Measurements from ENCODE around the gene ABHD17C.
"Not testable (repeated sequence)": the region's sequence is repeated elsewhere in the genome, so short reads cannot be mapped to it uniquely, and the experiment has no call there.

The ABHD17C gene

DNA sequence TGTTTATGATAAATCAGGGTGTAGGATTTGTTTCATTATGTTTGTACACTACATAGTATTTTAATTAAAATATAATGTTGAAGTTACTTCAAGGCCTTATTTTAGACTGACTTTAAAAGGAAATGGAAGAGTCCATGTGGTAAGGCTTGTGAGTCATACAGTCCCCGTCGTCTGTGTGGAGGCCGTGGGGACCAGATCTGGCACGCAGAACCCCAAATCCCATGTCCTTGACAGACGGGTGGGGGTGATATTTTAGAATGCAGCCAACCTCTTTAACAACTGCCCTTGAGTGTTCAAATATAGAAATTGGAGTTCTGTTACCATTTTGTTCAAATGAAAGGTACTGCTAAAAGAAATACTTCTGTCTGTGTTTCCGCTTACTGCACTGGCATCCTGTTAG, 35.8 kb downstream of the ABHD17C start:
- no peak for DNase-seq (ENCODE audit: low spot score)

DNA sequence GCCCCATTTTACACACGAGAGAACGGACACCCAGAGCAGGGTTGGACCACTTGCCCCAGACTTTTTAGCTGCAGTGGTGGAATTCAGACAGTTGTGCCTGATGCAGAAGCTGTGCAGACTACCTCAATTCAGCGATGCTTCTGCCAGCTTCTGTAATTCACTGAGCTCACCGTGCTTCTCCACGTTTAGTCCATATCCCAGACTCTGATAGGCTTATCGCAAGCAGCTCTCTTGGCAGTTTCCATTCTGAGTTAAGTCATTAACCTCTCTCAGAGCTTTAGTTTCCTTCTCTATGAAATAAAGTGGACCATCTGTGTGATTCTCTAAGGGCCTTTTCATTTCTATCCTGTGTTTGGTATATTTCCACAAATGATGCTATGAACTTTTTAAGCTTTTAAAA, 37.1 kb downstream of the ABHD17C start:
- no peak for DNase-seq (ENCODE audit: low spot score)

- DNase-seq (ENCODE audit: low spot score), result no peak
Measured at GRCh38 chr15:80732818-80733217, 37.7 kb downstream of the ABHD17C start.

DNA sequence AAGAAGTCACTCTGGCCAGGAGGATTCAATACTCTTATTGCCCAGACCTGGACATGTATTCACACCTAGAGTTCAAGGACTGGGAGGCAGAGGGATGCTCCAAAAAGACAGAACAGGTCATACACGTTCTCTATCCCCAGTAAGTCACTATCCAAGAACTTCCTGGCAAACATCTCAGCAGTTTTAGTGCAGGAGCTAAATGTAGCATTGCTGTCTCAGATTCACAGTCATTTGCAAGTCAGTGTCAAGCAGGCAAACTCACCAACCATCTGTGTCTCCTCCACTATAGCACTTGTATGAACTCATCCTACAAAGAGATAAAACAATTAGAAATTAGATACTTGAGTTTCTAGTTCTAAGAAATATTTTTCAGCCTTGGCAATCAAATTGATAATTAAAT, 38.4 kb downstream of the ABHD17C start:
- DNase-seq (ENCODE audit: low spot score), result no peak

GRCh38 chr15:80735344-80735743, 40.2 kb downstream of the ABHD17C start:
- no peak for DNase-seq (ENCODE audit: low spot score)

DNA sequence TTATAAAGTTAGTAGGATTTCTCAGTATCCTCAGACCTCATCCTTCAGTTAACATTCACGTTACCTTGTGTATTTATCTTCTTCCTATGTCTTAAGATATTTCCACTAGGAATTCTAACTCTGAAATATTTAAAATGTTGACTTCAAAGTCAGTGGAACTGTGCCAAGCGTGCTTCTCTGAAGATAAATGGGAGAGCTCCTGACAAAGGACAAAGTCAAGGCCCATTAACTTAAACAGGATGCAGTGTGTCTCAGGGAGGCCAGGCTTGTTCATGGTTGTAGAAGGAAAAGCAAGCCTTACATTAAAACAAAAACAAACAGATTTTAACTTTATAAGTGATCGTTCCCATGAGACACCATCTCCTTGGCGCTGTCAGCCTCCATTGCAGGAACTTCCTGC, 41.5 kb downstream of the ABHD17C start:
- DNase-seq (ENCODE audit: low spot score), result no peak

DNA sequence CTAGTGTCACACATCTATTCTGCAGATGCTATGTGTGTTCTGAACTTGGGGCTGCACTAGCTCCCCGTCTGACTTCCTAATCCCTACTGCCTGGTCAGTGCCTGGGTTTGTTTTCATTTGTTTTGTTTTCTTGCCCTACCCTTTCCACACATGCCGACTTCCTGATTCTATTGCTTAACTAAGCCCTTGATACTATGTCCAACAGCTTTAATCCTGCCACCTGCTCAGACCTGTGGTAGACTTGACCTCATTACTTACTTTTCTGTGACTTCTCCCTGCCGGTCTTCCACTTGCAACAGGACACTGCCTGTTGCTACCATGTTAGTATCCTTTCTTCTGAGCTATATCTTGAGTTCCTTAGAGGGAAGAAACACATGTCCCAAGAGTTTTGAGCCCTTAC, 44.8 kb downstream of the ABHD17C start:
- DNase-seq (ENCODE audit: low spot score), result no peak

GRCh38 chr15:80742081-80742480, 47.0 kb downstream of the ABHD17C start:
- DNase-seq (ENCODE audit: low spot score), result no peak

- DNase-seq (ENCODE audit: low spot score), result no peak
Measured at GRCh38 chr15:80743189-80743833, 48.2 kb downstream of the ABHD17C start.

GRCh38 chr15:80744415-80744814, 49.3 kb downstream of the ABHD17C start:
- DNase-seq (ENCODE audit: low spot score), result no peak

- DNase-seq (ENCODE audit: low spot score), result no peak
Measured at GRCh38 chr15:80744826-80745225, 49.7 kb downstream of the ABHD17C start.

- no peak for DNase-seq (ENCODE audit: low spot score)
Measured at GRCh38 chr15:80745888-80746287, 50.8 kb downstream of the ABHD17C start.

GRCh38 chr15:80747317-80748053, 52.4 kb downstream of the ABHD17C start:
- no peak for DNase-seq (ENCODE audit: low spot score)

DNA sequence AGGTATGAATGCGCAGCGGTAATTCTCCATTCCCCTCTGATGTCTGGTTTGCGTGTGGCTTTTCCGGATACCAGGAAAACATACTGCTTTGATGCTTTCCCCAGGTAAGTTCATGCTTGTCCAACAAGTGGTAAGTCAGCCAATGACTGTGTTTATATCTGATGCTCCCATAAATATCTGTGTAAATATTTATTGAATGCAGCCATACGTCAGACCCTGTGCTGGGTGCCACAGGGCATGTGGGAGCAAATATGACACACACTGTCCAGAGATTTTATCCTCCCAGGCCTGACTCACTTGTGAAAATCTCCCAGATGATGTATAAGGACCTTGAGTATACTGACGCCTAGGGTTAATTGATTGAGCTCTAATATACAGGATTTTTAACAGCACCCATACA, 54.5 kb downstream of the ABHD17C start:
- no peak for DNase-seq (ENCODE audit: low spot score)

- no peak for DNase-seq (ENCODE audit: low spot score)
Measured at GRCh38 chr15:80750575-80750974, 55.5 kb downstream of the ABHD17C start.

DNA sequence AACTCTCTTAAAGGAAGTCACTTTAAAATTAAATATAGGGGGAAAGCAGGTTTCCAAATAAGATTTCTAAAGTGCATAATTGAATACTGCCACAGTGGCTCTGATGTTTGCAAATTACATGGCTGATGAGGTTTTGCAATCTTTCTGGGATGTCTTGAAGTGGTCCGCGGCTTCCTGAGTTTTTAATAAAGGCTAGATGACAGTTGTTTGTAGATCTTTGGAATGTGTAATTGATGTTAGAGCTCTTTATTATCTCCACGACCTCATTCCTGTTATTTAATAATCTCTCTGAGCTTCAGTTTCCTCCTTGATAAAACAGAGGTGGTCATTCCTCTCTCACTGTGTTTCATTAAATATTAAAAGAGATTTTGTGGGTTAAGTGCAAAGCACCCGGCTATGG, 57.1 kb downstream of the ABHD17C start:
- DNase-seq (ENCODE audit: low spot score), result no peak

- no peak for DNase-seq (ENCODE audit: low spot score)
Measured at GRCh38 chr15:80753161-80753560, 58.1 kb downstream of the ABHD17C start.

GRCh38 chr15:80754014-80754413, 58.9 kb downstream of the ABHD17C start:
- no peak for DNase-seq (ENCODE audit: low spot score)

DNA sequence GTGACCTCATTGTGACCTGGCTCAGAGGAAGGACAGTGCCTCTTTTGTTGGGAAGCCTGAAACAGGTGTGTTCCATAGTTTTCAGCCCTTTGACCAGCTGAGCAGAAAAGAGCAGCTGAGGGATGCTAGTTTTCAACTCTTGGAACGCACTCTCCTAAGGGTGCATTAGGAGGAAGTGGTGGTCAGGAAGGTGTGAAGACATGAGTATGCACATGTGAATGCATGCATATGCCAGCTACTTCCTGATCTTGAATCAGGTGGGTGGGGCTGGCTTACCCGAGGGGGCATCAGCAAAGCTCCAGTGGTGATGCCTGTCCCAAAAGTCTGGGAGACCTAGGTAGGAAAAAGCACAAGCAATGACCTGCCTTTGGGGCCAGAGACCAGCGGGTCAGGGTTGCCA, 60.8 kb downstream of the ABHD17C start:
- DNase-seq (ENCODE audit: low spot score), result no peak

GRCh38 chr15:80758130-80758745, 63.1 kb downstream of the ABHD17C start:
- DNase-seq (ENCODE audit: low spot score), result no peak

- no peak for DNase-seq (ENCODE audit: low spot score)
Measured at GRCh38 chr15:80760960-80761359, 65.8 kb downstream of the ABHD17C start.

DNA sequence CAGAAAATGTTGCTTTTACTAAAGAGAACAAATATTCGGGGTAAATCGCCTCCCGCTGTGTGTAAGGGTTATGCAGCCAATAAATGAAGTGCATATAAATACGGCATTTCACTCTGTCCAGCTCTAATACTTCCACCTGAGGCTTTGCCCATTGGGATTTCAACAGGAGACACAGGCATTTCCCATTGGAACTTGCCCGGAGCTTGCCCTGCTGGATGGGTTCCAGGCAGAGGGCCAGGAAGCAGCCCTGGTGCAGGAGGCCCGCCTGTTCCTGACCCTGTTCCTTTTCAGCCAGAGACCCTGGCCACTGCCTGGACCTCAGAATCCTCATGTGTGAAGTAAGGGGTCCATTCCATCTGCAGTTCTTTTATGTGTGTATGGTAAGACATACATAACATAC, 66.6 kb downstream of the ABHD17C start:
- DNase-seq (ENCODE audit: low spot score), result no peak

- DNase-seq (ENCODE audit: low spot score), result not testable (repeated sequence)
Measured at GRCh38 chr15:80763235-80763634, 68.1 kb downstream of the ABHD17C start.
